Rectal smooth muscle tissue (tissue), 1 donor: Measurements from ENCODE around the gene CD3E.

Experiments
- H3K27ac ChIP-seq: one replicate; pipeline ENCODE4 v1.7.0; 2013; ENCODE audit warnings: low read depth, low read length, inconsistent platforms
- H3K27me3 ChIP-seq: one replicate; pipeline ENCODE4 v1.7.0; 2013; ENCODE audit warnings: low read length; ENCODE audit not compliant: control insufficient read depth, insufficient read depth
- H3K36me3 ChIP-seq: one replicate; pipeline ENCODE4 v1.7.0; 2013; ENCODE audit warnings: low read length; ENCODE audit not compliant: control insufficient read depth, insufficient read depth
- H3K4me1 ChIP-seq: one replicate; pipeline ENCODE4 v1.7.0; 2013; ENCODE audit warnings: low read length; ENCODE audit not compliant: control insufficient read depth, insufficient read depth
- H3K4me3 ChIP-seq: one replicate; pipeline ENCODE4 v1.7.0; 2013; ENCODE audit warnings: low read length
- H3K9ac ChIP-seq: one replicate; pipeline ENCODE4 v1.7.0; 2013; ENCODE audit warnings: low read length

Gene CD3E

GRCh38 chr11:118276422-118276821 is 28.1 kb upstream of the CD3E start:
- Histone ChIP-seq H3K4me1 (no peaks in the 10 kb centered on the region), H3K4me3 (no peak overlapping the region), H3K27ac (no peak overlapping the region), H3K9ac (no peak overlapping the region), H3K27me3 (no peaks in the 10 kb centered on the region), H3K36me3 (no peaks in the 10 kb centered on the region)

- Histone ChIP-seq H3K4me3 (no peak overlapping the region), H3K27ac (no peak overlapping the region), H3K36me3 (no peaks in the 10 kb centered on the region), H3K4me1 (no peaks in the 10 kb centered on the region), H3K9ac (no peak overlapping the region), H3K27me3 (no peaks in the 10 kb centered on the region)
These were observed 27.2 kb upstream of the CD3E start for GRCh38 chr11:118277312-118277711.

- H3K27me3 ChIP-seq: no peaks in the 10 kb centered on the region
These were observed 23.2 kb upstream of the CD3E start for GRCh38 chr11:118281284-118281683.

DNA sequence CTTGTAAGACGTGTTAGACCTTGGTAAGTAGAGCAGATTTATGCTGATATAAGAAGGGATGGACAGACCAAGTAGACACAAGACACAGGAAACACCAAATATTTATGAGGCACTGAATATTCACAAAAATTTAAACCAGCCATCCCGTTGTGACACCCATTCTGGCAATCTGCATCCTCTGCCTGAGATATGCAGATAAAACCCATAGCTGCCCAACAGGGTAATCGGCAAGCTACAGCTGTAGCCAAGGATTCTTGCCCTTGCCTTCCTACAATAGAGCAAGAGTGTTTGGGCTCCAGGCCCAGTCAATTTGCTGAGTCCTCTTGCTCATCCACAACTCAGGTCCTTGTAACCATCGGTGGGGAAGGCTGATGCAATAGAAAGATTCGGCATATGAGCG is 21.9 kb upstream of the CD3E start:
- H3K36me3 ChIP-seq: no peaks in the 10 kb centered on the region
- H3K9ac ChIP-seq: no peak overlapping the region
- no peak overlapping the region for H3K27ac ChIP-seq
- no peaks in the 10 kb centered on the region for H3K4me1 ChIP-seq
- H3K27me3 ChIP-seq: no peaks in the 10 kb centered on the region
- no peak overlapping the region for H3K4me3 ChIP-seq

More at GRCh38 chr11:118281284-118281683, 23.2 kb upstream of the CD3E start:
- no peak overlapping the region for H3K27ac ChIP-seq
- H3K36me3 ChIP-seq: no peaks in the 10 kb centered on the region
- H3K4me3 ChIP-seq: no peak overlapping the region
- no peak overlapping the region for H3K9ac ChIP-seq
- no peaks in the 10 kb centered on the region for H3K4me1 ChIP-seq

- Histone ChIP-seq H3K27me3 (no peaks in the 10 kb centered on the region), H3K27ac (no peak overlapping the region), H3K36me3 (no peaks in the 10 kb centered on the region), H3K9ac (no peak overlapping the region), H3K4me3 (no peak overlapping the region), H3K4me1 (no peaks in the 10 kb centered on the region)
These were observed 21.4 kb upstream of the CD3E start for GRCh38 chr11:118283037-118283636.

DNA sequence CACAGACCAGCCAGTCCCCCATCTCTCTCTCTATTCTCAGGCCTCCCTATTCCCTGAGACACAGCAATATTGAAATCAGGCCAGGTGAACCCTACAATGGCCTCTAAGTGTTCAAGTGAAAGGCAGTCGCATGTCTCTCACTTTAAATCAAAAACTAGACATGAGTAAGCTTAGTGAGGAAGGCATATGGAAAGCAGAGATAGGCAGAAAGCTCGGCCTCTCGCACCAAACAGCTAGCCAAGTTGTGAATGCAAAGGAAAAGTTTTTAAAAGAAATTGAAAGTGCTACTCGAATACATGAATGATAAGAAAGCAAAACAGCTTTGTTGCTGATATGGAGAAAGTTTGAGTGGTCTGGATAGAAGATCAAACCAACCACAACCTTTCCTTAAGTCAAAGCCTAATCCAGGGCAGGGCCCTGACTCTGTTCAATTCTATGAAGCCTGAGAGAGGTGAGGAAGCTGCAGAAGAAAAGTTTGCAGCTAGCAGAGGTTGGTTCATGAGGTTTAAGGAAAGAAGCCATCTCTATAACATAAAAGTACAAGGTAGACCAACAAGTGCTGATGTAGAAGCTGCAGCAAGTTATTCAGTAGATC is 20.7 kb upstream of the CD3E start:
- Histone ChIP-seq H3K4me3 (no peak overlapping the region), H3K4me1 (no peaks in the 10 kb centered on the region), H3K36me3 (no peaks in the 10 kb centered on the region), H3K9ac (no peak overlapping the region), H3K27ac (no peak overlapping the region), H3K27me3 (no peaks in the 10 kb centered on the region)

DNA sequence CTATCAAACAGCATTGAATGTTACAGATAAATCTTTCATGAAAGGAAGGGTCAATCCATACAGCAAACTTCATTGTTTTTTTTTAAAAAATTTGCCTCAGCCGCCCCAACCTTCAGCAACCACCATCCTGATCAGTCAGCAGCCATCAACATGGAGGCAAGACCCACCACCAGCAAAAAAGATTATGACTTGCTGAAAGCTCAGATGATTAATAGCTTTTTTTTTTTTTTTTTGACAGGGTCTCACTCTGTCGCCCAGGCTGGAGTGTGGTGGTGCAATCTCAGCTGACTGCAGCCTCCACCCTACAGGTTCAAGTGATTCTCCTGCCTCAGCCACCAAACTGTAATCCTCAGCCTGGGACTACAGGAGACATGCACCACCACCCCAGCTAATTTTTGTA is 18.0 kb upstream of the CD3E start:
- no peak overlapping the region for H3K9ac ChIP-seq
- no peaks in the 10 kb centered on the region for H3K36me3 ChIP-seq
- H3K27ac ChIP-seq: no peak overlapping the region
- no peaks in the 10 kb centered on the region for H3K27me3 ChIP-seq
- H3K4me1 ChIP-seq: no peaks in the 10 kb centered on the region
- H3K4me3 ChIP-seq: no peak overlapping the region

DNA sequence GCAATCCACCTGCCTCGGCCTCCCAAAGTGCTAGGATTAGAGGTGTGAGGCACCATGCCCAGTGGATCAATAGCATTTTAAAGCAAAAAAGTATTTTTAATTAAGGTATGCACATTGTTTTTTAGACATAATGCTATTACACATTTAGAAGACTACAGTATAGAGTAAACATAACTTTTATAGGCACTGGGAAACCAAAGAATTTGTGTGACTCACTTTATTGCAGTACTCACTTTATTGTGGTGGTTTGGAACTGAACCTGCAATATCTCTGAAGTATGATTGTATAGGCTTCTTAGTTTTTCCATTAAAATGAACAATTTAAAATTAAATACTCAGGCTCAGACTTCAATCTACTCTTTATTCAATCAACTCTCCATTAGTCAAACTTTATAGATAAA is 17.5 kb upstream of the CD3E start:
- Histone ChIP-seq H3K9ac (no peak overlapping the region), H3K27me3 (no peaks in the 10 kb centered on the region), H3K4me1 (no peaks in the 10 kb centered on the region), H3K4me3 (no peak overlapping the region), H3K27ac (no peak overlapping the region), H3K36me3 (no peaks in the 10 kb centered on the region)

DNA sequence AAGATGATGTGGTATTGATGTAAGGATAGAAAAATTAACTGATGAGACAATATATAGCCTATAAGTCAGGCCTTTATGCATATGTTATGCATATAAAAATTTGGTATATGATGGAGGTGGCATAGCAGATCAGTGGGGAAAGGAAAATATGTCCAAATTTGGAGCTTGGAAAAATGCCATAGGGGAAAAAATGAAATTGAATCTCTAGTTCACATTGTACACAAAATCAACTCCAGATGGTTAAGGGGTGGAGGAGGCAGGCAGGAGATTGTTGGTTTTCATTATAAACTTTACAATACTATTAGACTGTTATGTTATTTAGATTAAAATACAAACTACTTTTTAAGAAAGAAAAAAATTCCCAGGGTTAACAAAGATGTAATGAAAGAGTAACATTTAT is 15.1 kb upstream of the CD3E start:
- no peak overlapping the region for H3K27ac ChIP-seq
- no peaks in the 10 kb centered on the region for H3K4me1 ChIP-seq
- H3K4me3 ChIP-seq: no peak overlapping the region
- no peaks in the 10 kb centered on the region for H3K36me3 ChIP-seq
- H3K27me3 ChIP-seq: no peaks in the 10 kb centered on the region
- no peak overlapping the region for H3K9ac ChIP-seq

- no peaks in the 10 kb centered on the region for H3K27me3 ChIP-seq
- H3K36me3 ChIP-seq: no peaks in the 10 kb centered on the region
- H3K27ac ChIP-seq: no peak overlapping the region
These were observed 13.6 kb upstream of the CD3E start for GRCh38 chr11:118290923-118291322.

DNA sequence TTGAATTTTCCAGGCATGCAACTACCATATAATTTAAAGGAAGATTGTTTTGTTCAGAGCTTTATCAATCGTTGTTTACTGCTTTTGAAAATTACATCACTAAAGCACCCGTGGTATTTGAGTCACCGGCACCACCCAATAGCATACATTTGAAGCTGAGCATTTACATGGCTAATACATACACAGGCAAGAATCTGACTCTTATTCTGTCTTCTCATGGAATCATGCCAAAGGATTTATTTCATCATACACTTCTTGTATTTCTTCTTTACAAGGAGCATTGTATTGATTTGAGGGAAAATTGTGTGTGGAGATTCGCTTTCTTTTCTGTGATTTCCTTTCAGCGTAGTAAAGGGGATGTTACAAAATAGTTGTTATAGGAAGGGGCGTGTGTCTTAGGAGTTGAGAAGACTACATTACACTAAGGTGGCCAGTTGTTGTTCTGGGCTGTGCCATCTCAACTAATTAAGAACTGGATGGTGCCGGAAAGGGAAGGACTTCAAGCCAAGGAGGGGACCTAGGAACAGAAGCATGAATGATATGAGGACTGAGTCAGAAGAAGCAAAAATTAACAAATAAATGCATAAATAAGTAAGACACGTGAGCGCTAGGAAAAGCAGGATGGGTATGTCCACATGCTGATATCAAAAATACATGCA is 12.9 kb upstream of the CD3E start:
- no peaks in the 10 kb centered on the region for H3K4me1 ChIP-seq
- H3K36me3 ChIP-seq: no peaks in the 10 kb centered on the region
- H3K9ac ChIP-seq: no peak overlapping the region
- H3K27ac ChIP-seq: no peak overlapping the region
- no peaks in the 10 kb centered on the region for H3K27me3 ChIP-seq
- H3K4me3 ChIP-seq: no peak overlapping the region

More at GRCh38 chr11:118290923-118291322, 13.6 kb upstream of the CD3E start:
- Histone ChIP-seq H3K4me1 (no peaks in the 10 kb centered on the region), H3K9ac (no peak overlapping the region), H3K4me3 (no peak overlapping the region)

- no peaks in the 10 kb centered on the region for H3K36me3 ChIP-seq
- no peak overlapping the region for H3K9ac ChIP-seq
- H3K27ac ChIP-seq: no peak overlapping the region
- peaks cover 2% of the 10 kb centered on the region for H3K4me1 ChIP-seq
- H3K27me3 ChIP-seq: no peaks in the 10 kb centered on the region
- no peak overlapping the region for H3K4me3 ChIP-seq
These were observed 10.5 kb upstream of the CD3E start for GRCh38 chr11:118294053-118294452.

GRCh38 chr11:118295199-118295598 is 9.3 kb upstream of the CD3E start:
- Histone ChIP-seq H3K4me1 (peaks cover 2% of the 10 kb centered on the region), H3K27me3 (no peaks in the 10 kb centered on the region), H3K4me3 (no peak overlapping the region), H3K9ac (no peak overlapping the region), H3K27ac (no peak overlapping the region), H3K36me3 (no peaks in the 10 kb centered on the region)
